GM12864 (cell line): Measurements from ENCODE around the gene SPATS2.
"Not testable (repeated sequence)": the region's sequence is repeated elsewhere in the genome, so short reads cannot be mapped to it uniquely, and the experiment has no call there.

ENCODE experiments used
- DNase-seq: peaks from one replicate; pipeline ENCODE4 v3.0.0-alpha.2; 2011; ENCODE audit warnings: low read depth
- H3K4me3 ChIP-seq: 2 replicates; pipeline ENCODE4 v1.5.1; 2011; ENCODE audit warnings: mild to moderate bottlenecking, low read depth, low read length, control low read depth
- CTCF ChIP-seq: IDR thresholded peaks from 2 replicates; pipeline ENCODE4 v1.5.1; 2011; ENCODE audit warnings: low read depth, mild to moderate bottlenecking, moderate library complexity, low read length, control low read depth, inconsistent platforms; ENCODE audit errors: missing control alignments

The SPATS2 gene

GRCh38 chr12:49417558-49417957 is 50.3 kb downstream of the SPATS2 start:
- no peak overlapping the region for H3K4me3 ChIP-seq
- DNase-seq = no peak
- no peak for TF ChIP-seq CTCF

- no peak for TF ChIP-seq CTCF
- no peak for DNase-seq
- no peak overlapping the region for H3K4me3 ChIP-seq
Measured at GRCh38 chr12:49420556-49420955, 53.3 kb downstream of the SPATS2 start.

- no peak for DNase-seq
- H3K4me3 ChIP-seq = no peak overlapping the region
- TF ChIP-seq CTCF = no peak
Measured at GRCh38 chr12:49422114-49422513, 54.9 kb downstream of the SPATS2 start.

GRCh38 chr12:49428793-49429192 is 61.5 kb downstream of the SPATS2 start:
- DNase-seq = no peak
- TF ChIP-seq CTCF = no peak
- peak overlapping the region; percentile 23; the same call in 1 of the 2 replicates for H3K4me3 ChIP-seq

GRCh38 chr12:49432616-49433015 is 65.4 kb downstream of the SPATS2 start:
- H3K4me3 ChIP-seq = no peak overlapping the region
- TF ChIP-seq CTCF = no peak
- no peak for DNase-seq

GRCh38 chr12:49436799-49437198 is 69.5 kb downstream of the SPATS2 start:
- not testable (repeated sequence) for DNase-seq, H3K4me3 ChIP-seq

- TF ChIP-seq CTCF = no peak
- H3K4me3 ChIP-seq = no peak overlapping the region
- no peak for DNase-seq
Measured at GRCh38 chr12:49439042-49439441, 71.8 kb downstream of the SPATS2 start.

GRCh38 chr12:49440035-49440434 is 72.8 kb downstream of the SPATS2 start:
- DNase-seq = no peak
- no peak for TF ChIP-seq CTCF
- no peak overlapping the region for H3K4me3 ChIP-seq
